Posterior vena cava (tissue), 2 donors: Measurements from ENCODE around the gene SUPT3H. TPM values are rescaled to one million over a fixed set of nuclear protein-coding genes. Genes with fewer than 3 reads are reported as not detected.
"Not testable (repeated sequence)": the region's sequence is repeated elsewhere in the genome, so short reads cannot be mapped to it uniquely, and the experiment has no call there.

Experiments used
- DNase-seq: peaks from one replicate; pipeline ENCODE4 v3.0.0-alpha.2; 2020; ENCODE audit warnings: low spot score
- intact Hi-C, 2 donors: fragments of 100-400 bp; cut with DNase I; formaldehyde crosslinking; loops; one replicate each; pipeline versions ENCODE4 v1.14.1 to v1.14.2; 2022 to 2023
- total RNA-seq, 2 donors: library from RNA; stranded (reverse); fragmentation: NEBNext Ultra II Directional; extraction: Animal tissue kit (Norgen Biotek cat#: 25700); gene quantifications; one replicate each; pipeline ENCODE4 v1.2.1, GENCODE V29; 2021
- donor health status: DM: yes; HTN: yes; CAD: no.
- donor health status: DM: yes; HTN: yes; CAD: no.

SUPT3H gene
- total RNA-seq, 2 donors from 2014 or later: 7.9 to 10.3 TPM

DNA sequence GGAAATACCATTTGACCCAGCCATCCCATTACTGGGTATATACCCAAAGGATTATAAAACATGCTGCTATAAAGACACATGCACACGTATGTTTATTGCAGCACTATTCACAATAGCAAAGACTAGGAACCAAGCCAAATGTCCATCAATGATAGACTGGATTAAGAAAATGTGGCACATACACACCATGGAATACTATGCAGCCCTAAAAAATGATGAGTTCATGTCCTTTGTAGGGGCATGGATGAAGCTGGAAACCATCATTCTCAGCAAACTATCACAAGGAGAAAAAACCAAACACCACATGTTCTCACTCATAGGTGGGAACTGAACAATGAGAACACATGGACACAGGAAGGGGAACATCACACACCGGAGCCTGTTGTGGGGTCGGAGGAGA lies 91.0 kb downstream of the SUPT3H start:
- intact Hi-C loops, DNase-seq: not testable (repeated sequence)

DNA sequence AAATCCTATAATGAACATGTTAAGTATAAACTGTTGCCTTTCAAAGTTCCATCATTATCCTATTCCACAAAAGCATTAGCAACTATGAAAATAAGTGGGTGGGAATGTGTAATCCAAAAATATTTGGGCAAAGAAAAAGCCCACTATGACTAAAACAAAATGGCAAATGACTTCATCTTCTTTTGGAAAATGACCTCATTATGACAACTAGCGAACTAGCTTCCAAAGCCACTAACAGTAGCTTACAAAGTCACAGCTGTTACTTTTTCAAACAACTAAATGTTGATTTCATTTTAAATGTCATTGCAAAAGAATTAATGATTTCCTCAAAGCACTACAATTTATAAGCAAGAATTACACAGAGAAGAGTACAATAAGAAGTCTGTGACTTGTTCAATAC lies 99.4 kb downstream of the SUPT3H start:
- DNase-seq: no peak
- intact Hi-C loops: no loop called here

DNA sequence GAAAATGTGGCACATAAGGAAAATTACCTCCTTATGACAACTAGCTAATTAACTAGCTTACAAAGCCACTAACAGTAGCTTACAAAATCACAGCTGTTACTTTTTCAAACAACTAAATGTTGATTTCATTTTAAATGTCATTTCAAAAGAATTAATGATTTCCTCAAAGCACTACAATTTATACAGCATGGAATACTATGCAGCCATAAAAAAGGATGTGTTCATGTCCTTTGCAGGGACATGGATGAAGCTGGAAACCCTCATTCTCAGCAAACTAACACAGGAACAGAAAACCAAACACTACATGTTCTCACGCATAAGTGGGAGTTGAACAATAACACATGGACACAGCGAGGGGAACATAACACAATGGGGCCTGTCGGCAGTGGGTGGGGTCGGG lies 100.0 kb downstream of the SUPT3H start:
- DNase-seq, intact Hi-C loops: not testable (repeated sequence)

DNA sequence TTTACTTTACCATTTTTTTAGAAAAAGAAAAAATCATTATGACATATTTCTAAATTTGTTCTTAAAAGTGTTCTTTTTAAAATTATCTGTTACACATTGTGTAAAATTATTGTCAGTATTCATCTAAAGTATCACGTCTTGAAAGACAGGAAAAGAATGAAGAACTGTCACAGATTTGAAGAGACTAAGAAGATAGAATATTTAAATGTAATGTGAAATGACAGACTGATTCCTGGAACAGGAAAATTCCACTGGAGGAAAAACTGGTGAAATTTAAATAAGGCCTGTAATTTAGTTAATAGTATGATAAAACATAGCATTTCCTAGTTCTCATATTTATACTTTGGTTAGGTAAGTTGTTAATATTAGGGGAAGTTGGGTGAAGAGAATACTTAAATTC lies 102.4 kb downstream of the SUPT3H start:
- intact Hi-C loops: no loop called here

DNA sequence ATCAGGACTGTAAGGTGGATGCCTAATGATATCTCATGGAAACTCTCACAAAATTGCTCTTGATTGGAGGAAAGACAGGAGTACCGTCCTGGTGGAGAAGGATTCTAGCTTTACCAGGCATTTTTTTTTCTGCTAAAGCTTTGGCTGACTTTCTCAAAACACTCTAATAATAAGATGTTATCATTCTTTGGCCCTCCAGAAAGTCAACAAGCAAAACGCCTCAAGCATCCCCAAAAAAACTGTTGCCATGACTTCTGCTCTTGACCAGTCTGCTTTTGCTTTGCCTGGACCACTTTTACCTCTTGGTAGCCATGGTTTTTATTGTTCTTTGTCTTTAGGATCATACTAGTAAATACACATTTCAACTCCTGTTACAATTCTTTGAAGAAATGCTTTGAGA lies 105.1 kb downstream of the SUPT3H start:
- intact Hi-C loops: no loop called here
- DNase-seq: no peak

More for the DNA sequence above, 102.4 kb downstream of the SUPT3H start:
- no peak for DNase-seq

DNA sequence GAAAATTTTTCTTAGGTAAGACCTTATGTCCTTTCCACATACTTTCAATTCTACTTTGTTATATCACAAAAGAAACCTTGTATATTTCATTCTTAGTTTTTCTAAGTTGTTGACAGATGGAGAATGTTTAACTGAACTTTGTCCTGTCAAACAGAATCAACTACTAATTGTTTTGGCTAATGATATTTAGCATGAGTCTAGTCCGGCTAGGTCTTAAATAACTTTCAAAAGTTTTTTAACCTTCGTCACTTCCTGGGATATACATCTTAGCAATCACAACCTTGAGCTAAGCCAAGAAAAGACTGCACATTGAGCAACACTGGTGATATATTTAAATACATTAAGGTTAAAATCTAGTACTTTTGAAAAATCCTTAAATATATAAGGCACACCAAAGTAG lies 112.5 kb downstream of the SUPT3H start:
- intact Hi-C loops: no loop called here
- DNase-seq: no peak

DNA sequence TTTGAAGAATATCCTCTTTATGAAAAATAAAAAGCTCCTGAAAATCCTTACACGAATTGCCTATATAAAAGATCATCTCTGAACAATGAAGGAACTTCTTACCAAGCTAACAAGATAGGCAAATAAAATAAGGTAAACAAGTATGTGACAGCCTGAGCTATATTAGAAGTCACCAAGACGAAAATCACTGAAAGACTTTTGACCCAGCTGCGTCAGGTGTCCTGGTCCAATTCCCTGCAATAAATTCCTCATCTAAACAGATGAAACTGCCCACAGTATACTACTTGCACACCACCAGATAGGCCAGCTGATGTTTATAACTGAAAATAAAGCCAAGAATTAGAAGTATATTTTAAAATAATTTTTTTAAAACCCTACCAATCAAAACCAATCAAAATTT lies 117.0 kb downstream of the SUPT3H start:
- DNase-seq: no peak
- intact Hi-C loops: loop anchor here in 1 of 2 donors (5.0 kb wide), 1 partner anchor 272 kb away; no protein-coding TSS in a partner anchor

DNA sequence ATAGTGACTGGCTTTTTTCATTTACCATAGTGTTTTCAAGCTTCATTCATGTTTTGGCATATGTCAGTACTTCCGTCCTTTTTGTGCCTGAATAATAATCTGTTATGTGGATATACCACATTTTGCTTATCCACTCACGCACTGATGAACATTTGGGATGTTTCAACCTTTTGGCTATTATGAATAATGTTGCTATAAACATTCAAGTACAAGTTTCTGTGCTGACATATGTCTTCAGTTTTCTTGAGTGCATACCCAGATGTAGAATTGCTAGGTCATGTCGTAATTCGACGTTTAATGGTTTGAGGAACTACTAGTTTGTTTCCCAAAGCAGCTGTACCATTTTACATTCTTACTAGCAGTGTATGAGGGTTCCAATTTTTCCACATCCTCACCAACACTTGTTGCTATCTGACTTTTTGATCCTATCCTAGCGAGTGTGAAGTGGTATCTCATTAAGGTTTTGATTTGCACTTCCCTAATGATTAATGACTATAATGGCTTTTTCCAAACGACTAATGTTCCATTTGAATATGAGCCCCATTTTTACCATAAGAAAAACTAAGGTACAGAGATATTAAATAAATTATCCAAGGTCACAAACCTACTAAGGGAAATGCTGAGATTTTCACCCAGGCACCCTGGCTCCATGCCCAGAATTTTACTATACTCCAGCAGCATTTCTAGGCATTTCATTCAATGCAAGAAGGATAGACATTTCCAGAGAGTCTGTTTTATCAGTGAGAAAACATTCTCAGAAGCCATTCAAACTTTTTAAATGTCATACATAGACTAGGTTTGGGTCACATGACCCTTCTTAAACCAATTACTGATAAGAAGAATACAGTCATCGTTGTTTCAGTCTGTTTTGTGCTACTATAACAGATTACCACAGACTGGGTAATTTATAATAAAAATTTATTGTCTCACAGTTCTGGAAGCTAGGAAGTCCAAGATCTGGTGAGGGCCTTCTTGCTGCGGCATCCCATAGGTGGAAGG lies 120.7 kb downstream of the SUPT3H start:
- intact Hi-C loops: no loop called here
- DNase-seq: no peak

DNA sequence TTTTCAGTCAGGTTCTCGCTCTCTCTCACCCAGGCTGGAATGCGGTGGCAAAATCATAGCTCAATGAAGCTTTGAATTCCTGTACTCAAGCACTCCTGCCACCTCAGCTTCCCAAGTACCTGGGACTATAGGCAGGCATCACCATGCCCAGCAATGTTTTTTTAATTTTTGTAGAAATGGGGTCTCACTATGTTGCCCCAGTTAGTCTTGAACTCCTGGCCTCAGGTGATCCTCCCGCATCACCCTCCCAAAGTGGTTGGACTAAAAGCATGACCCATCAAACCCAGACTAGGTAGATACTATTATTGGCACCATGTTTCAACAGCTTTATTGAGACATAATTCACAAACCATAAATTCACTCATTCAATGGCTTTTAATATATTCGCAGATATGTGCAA lies 122.3 kb downstream of the SUPT3H start:
- intact Hi-C loops: no loop called here
- DNase-seq: no peak

DNA sequence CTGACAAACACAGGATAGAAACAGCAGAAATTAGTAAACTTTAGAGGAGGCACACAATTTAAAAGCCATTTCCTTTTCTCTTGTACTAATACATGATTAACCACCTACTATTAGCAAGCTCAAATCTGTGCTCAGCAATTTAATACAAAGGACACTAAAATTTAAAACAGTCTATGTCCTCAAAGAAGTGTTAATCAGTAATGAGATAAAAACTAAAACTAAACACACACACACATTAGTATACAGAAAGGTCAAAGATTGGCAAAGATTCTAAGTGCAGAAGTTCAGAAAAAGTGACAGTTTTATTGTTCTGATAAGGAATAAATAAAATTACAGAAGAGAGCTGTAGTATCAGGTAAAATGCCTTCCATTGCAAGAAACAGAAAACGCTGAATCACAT lies 123.5 kb downstream of the SUPT3H start:
- intact Hi-C loops: no loop called here
- DNase-seq: no peak

DNA sequence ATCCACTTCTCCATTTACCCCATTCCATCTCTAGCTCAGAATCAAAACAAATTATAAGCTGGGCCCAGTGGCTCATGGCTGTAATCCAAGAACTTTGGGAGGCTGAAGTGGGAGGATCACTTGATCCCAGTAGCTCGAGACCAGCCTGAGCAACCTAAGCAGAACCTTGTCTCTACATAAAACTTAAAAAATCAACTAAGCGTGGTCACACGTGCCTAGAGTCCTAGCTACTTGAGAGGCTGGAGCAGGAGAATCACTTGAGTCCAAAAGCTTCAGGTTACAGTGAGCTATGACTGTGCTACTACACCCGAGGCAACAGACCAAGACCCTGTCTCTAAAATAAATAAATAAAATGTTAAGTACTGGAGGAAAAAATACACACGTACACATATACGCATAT lies 124.3 kb downstream of the SUPT3H start:
- no peak for DNase-seq
- intact Hi-C loops: no loop called here

DNA sequence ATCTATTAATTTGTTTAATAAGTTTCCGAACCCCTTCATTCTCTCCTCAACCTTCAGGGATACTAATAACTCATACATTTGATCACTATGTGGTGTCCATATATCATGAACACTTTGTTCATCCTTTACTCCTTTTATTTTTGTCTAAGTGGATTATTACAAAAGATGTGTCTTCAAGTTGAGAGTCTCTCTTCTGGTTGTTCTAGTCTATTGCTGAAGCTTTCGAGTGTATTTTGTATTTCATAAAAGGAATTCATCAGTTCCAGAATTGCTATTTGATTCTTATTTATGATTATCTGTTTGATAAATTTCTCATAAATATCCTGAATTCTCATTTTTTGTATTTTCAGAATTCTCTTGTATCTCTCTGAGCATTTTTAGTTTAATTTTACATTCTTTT lies 146.1 kb downstream of the SUPT3H start:
- intact Hi-C loops: no loop called here
- DNase-seq: no peak

DNA sequence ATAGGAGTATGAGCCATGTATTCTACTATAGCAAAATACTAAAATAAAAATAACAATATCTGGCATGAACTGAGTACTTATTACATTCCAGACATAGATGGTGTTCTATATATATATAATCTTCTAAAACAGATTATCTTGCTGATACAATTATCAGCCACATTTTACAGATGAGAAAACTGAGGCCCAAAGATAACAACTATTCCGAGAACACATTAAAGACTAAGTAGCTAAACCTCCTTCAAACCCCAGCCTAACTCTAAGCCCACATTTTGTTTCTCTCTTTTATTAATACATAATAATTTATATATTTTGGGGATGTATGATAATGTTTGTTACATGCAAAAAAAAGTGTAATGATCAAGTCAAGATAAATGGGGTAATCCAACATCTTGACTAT lies 148.3 kb downstream of the SUPT3H start:
- intact Hi-C loops: no loop called here
- DNase-seq: no peak

DNA sequence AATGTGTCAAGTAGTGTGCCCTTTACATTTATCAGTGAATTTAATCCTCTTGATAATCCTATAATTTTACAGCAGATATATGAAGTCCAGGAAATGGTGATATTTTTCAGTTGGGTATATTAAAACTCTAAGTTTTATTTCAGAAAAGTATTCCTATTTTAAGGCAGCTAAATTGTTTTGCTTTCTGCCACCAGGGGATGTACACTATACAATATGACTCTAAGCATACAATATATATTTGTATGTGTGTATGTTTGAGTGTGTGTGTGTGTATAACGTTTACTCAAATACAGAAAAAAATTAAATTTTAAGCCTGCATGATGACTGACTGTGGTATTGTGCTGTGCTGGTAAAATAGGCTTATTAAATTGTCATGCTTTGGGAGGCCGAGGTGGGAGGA lies 151.7 kb downstream of the SUPT3H start:
- no peak for DNase-seq
- intact Hi-C loops: no loop called here

DNA sequence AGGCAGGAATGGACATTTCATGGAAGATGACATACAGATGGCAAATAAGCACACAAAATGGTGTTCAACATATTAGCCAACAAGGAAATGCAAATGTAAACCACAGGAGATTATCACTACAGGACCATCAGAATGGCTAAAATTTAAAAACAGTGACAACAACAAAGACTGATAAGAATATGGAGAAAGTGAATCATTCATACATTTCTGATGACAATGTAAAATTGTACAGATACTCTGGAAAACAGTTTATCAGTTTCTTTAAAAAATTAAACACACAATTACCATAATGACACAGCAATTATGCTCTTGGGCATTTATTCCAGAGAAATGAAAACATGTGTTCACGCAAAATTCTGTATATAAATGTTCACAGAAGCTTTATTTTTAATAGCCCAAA lies 155.4 kb downstream of the SUPT3H start:
- intact Hi-C loops: no loop called here
- no peak for DNase-seq

DNA sequence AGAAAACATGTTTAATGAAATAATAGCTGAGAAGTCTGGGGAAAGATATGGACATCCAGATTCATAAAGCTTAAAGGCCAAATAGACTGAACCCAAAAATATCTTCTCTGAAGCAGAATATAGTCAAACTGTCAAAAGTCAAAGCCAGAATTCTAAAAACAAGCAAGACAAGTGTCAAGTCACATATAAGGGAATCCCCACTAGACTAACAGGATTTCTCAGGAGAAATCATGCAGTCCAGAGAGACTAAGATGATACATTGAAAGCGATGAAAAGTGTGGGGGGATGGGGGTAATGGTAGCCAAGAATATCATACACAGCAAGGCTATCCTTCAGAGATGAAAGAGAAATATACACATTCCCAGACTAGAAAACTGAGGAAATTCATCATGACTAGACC lies 162.0 kb downstream of the SUPT3H start:
- intact Hi-C loops: no loop called here
- no peak for DNase-seq

DNA sequence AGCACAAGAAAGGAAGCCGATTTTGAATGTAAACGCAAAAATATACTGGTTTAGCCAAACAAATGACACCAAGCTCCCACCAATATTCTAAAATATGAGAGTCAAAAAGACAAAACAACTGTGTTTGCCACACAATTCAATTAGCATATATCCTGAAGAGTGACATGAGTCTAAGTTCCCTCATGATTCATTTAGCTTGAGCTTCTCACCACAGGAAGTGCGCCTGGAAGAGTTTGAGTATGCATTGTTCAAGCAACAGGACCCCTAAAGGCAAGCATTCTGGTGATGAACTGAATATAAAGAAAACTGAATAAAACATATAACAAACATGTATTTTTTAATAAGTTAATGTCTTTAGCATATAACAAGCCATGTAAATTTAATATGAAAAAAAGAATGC lies 164.8 kb downstream of the SUPT3H start:
- intact Hi-C loops: no loop called here
- no peak for DNase-seq

DNA sequence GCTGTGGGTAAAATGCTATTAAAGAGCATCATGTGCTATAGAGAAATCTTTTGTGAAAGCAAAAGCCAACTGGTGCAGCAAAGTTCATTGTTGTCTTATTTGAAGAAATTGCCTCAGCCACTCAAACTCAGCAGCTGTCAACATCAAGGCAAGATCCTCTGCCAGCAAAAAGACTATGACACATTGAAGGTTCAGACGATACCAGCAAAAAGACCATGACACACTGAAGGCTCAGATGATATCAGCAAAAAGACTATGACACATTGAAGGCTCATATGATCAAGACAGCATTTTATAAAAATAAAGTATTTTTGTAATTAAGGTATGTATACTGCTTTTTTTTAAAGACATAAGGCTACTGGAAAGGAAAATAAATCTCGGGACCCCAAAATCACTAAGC lies 168.0 kb downstream of the SUPT3H start:
- no peak for DNase-seq
- intact Hi-C loops: no loop called here

DNA sequence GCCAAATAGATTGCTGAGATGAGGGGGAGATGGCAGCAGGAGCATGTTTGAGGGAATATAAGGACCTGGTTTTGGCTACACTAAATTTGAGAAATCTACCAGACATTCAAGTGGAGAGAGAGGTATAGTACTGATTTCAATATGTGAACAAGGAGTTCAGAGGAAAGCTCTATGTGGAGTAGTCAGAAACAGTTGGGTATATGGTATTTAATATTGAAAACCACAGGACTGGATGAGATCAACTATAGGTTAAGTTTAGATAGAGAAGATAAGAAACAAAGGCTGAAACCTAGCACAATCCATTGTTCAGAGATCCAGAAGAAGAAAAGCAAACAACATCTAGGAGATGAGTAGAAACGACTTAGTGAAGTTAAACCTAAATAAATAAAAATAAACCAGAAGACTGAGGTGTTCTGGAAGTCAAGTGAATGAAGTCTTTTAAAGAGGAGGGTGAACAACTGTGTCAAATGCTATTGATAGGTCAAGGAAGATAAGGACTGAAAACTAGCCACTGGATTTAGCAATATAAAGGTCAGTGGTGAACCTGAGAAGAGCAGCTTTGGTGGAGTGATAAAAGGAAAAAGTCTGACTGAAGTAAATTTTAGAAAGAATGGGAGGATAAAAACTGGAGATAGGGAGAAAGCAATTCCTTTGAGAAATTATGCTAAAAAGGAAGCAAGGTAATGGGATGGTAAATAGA lies 170.8 kb downstream of the SUPT3H start:
- intact Hi-C loops: no loop called here

DNA sequence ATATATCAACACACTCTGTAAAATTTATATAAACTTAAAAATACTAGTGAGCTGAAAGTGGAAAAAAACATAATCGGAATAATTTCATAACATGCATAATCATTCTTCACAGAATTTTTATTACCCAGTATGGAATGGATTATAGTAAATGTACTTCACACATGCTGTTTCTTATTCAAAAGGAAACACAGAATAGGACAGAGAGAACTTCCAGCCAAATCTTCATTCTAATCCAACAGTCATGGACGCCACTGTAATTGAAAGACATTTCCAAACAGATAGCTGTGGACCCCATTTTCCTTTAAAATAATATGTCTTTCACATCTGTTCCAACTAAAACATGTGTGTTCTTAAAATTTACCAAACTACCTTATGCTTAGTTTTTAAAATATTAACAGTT lies 176.2 kb downstream of the SUPT3H start:
- DNase-seq: no peak
- intact Hi-C loops: no loop called here

More for the DNA sequence above, 170.8 kb downstream of the SUPT3H start:
- no peak for DNase-seq

DNA sequence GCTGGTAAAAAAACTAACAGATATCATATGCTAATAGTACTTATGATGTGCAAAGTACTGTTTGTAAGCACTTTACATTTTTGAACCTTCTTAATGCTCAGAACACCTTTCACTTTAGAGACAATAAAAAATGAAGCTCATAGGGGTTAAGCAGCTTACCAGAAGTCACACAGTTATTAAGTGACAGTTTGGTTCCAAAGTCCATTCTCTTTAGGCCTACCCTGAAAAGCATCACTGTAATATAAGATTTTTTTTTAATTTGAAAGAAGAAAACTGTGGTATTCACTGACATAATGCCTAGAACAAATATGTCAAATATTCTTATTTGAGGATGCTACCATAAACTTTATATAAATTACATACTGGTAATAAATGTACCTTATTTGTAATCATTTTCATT lies 177.2 kb downstream of the SUPT3H start:
- intact Hi-C loops: no loop called here
- DNase-seq: no peak
